ENCODE measurements around the gene ACOT13. TPM values are rescaled to one million over a fixed set of nuclear protein-coding genes. Genes with fewer than 3 reads are reported as not detected.

Gene ACOT13
- polyA plus RNA-seq (2011; rRNA removed) = 77.7 and 87.7 TPM in 2 replicates
- 20.8 and 27.1 TPM in 2 replicates for polyA plus RNA-seq (2012; cell fraction: cytosol; rRNA removed)
- polyA plus RNA-seq (2012; cell fraction: nucleus; rRNA removed) = 5.0 and 6.6 TPM in 2 replicates
- polyA plus RNA-seq (2017; fragmentation: RNase III; extraction: RNeasy Plus Mini Kit Qiagen cat#74134 plus additional on column Dnase treatment) = 22.6 to 24.5 TPM (median 22.9 TPM) in 3 replicates
- 6.9 and 9.0 TPM in 2 replicates for polyA minus RNA-seq (2011; rRNA and poly(A)+ RNA removed)

- TF ChIP-seq CEBPB (IDR thresholded peaks at IDR 0.05) = peak; percentile 29 to 52; a peak in 2 of 4 replicates
- TF ChIP-seq PBX3 (IDR thresholded peaks at IDR 0.05) = no peak
- TF ChIP-seq CHD4 (IDR thresholded peaks at IDR 0.05; ENCODE audit: borderline replicate concordance) = no peak
- TF ChIP-seq BHLHE40 (IDR thresholded peaks at IDR 0.05; ENCODE audit: low read depth, low read length) = no peak
- no peak for TF ChIP-seq RNF2 (IDR thresholded peaks at IDR 0.05; ENCODE audit: borderline replicate concordance, low read depth)
- no peak for TF ChIP-seq KDM5A (IDR thresholded peaks at IDR 0.05)
- TF ChIP-seq POLR2A (IDR thresholded peaks at IDR 0.05; ENCODE audit: low read length) = peak; percentile 81
- peak; percentile 12 to 37; a peak in 3 of 5 replicates for TF ChIP-seq RAD21 (conservative IDR thresholded peaks at IDR 0.05 in 1 of 2, IDR thresholded peaks at IDR 0.05 in 1 of 2)
- TF ChIP-seq JUN (IDR thresholded peaks at IDR 0.05) = peak; percentile 71 to 85; a peak in 4 of 5 replicates
- no peak for TF ChIP-seq EHF (CRISPR knock-in tag; IDR thresholded peaks at IDR 0.05)
- no peak for TF ChIP-seq GATA3 (IDR thresholded peaks at IDR 0.05; ENCODE audit: borderline replicate concordance)
- TF ChIP-seq HEYL (CRISPR knock-in tag; IDR thresholded peaks at IDR 0.05) = no peak
- no peak for TF ChIP-seq CBX8 (IDR thresholded peaks at IDR 0.05)
- no peak for TF ChIP-seq NR3C1 (IDR thresholded peaks at IDR 0.05)
- TF ChIP-seq USF2 (IDR thresholded peaks at IDR 0.05) = no peak
- TF ChIP-seq RFX5 (IDR thresholded peaks at IDR 0.05) = no peak
- no peak for TF ChIP-seq SREBF2 (IDR thresholded peaks at IDR 0.05)
- TF ChIP-seq ATOH8 (CRISPR knock-in tag; IDR thresholded peaks at IDR 0.05; ENCODE audit: low read depth) = no peak
- TF ChIP-seq FOSB (CRISPR knock-in tag; IDR thresholded peaks at IDR 0.05) = no peak
- no peak for TF ChIP-seq MYC (IDR thresholded peaks at IDR 0.05; ENCODE audit: borderline replicate concordance, low read length)
- TF ChIP-seq ZNF302 (CRISPR knock-in tag; IDR thresholded peaks at IDR 0.05) = no peak
- TF ChIP-seq NPAS2 (CRISPR knock-in tag; IDR thresholded peaks at IDR 0.05; ENCODE audit: borderline replicate concordance) = no peak
- TF ChIP-seq MAX (IDR thresholded peaks at IDR 0.05) = peak; percentile 69
- TF ChIP-seq RARB (CRISPR knock-in tag; IDR thresholded peaks at IDR 0.05) = no peak
- peak; percentile 51; the same call in 1 of the 2 replicates for TF ChIP-seq E2F6 (IDR thresholded peaks at IDR 0.05; ENCODE audit: borderline replicate concordance, low read depth)
- TF ChIP-seq FOSL2 (IDR thresholded peaks at IDR 0.05) = no peak; the same call in 1 of the 2 replicates
- peak; percentile 69 for TF ChIP-seq FOSL2 (CRISPR knock-in tag; IDR thresholded peaks at IDR 0.05)
- no peak for TF ChIP-seq NFE2L2 (conservative IDR thresholded peaks at IDR 0.05; ENCODE audit: low read length)
- DNase-seq (ENCODE audit: low read depth in 1 of 2, low spot score in 1 of 2) = peak; percentile 83 to 95
- H3K9me3 ChIP-seq = no peaks in the 10 kb centered on the region; the same call in 2 of the 3 replicates
- H3K27ac ChIP-seq = peak within 1 kb of the TSS; percentile 96 to 99
- no peak for FAIRE-seq
- H3K4me3 ChIP-seq = peak within 1 kb of the TSS; percentile 92
- CTCF ChIA-PET = interaction anchor here (1.5 to 3.2 kb wide), 2 partner anchors 72 to 86 kb away, joined by 4 to 15 read pairs; no protein-coding TSS in a partner anchor
- WGBS (ENCODE audit: missing lambda C conversion rate) = 1% methylated on average over 45 of the region's 62 CpGs
- H3K4me2 ChIP-seq = peak within 1 kb of the TSS; percentile 90
- peaks cover 43% of the 10 kb centered on the region for H3K4me1 ChIP-seq
- POLR2A ChIA-PET = interaction anchor here (0.6 to 1.8 kb wide), 4 partner anchors 20 to 86 kb away, joined by 3 to 15 read pairs (median 5); partner anchors contain the start of gene KIAA0319
- peak; percentile 88 to 91 for ATAC-seq
Observed at GRCh38 chr6:24666641-24667377, at the start of gene ACOT13, which contains the start of gene TDP2. TSS of gene ACOT13 (plus strand) at chr6:24667077. CDS start at chr6:24667264, 187 bp downstream. TSS of gene TDP2 (minus strand) at chr6:24666899. CDS start at chr6:24666862, 37 bp downstream.

All from A549 (cell line).